Kidney epithelial cell (primary cell): ENCODE data around the gene KCNMA1. TPM values are rescaled to one million over a fixed set of nuclear protein-coding genes. Genes with fewer than 3 reads are reported as not detected.

Experiments used
- DNase-seq: peaks from one replicate; pipeline ENCODE4 v3.0.0-alpha.2; 2010; ENCODE audit warnings: low read depth
- H3K27me3 ChIP-seq: 2 replicates; pipeline ENCODE4 v1.6.0; 2011; ENCODE audit warnings: low read length; ENCODE audit not compliant: control insufficient read depth, insufficient read depth
- H3K36me3 ChIP-seq: 2 replicates; pipeline ENCODE4 v1.5.1; 2011; ENCODE audit warnings: low read length; ENCODE audit not compliant: control insufficient read depth, insufficient read depth
- H3K4me3 ChIP-seq: 2 replicates; pipeline ENCODE4 v1.5.1; 2011; ENCODE audit warnings: low read depth, mild to moderate bottlenecking, control low read depth, low read length
- CTCF ChIP-seq: IDR thresholded peaks from 2 replicates; pipeline ENCODE4 v1.5.1; 2011; ENCODE audit warnings: mild to moderate bottlenecking, moderate library complexity, low read length, control low read depth, inconsistent platforms; ENCODE audit not compliant: insufficient read depth, poor library complexity, severe bottlenecking
- total RNA-seq: library from RNA; depleted of rRNA; stranded (reverse); fragments of >200 nt; gene quantifications from 2 replicates; pipeline ENCODE4 v1.2.3, GENCODE V29; 2015

KCNMA1 gene
- total RNA-seq, 1 donor from 2014 or later, result 18.9 TPM

- Histone ChIP-seq H3K4me3 (no peak overlapping the region), H3K27me3 (no peaks in the 10 kb centered on the region), H3K36me3 (no peaks in the 10 kb centered on the region)
- no peak for TF ChIP-seq CTCF
- DNase-seq, result no peak
These were observed 642.6 kb downstream of the KCNMA1 start for GRCh38 chr10:76995023-76995422.

- DNase-seq, result no peak
These were observed 644.4 kb downstream of the KCNMA1 start for GRCh38 chr10:76993213-76993612.

DNA sequence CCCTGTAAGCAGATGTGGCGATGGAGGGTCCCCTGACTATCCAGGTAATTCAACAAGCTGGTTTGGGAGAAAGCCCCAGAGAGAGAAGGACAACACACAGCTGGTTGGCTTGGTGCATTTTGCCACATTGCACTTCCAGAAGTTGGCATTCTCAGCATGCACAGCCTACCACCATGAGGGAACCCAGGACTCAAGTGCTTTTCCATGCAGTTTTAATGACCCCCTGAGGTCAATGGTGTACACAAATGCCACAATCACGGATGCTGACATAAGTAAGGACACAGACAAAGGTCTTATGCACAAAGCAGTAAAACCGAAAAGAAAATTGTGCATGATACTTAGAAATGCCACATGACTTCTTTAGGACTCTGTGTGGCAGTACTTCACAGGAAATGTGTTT lies 645.1 kb downstream of the KCNMA1 start:
- Histone ChIP-seq H3K4me3 (no peak overlapping the region), H3K36me3 (no peaks in the 10 kb centered on the region), H3K27me3 (no peaks in the 10 kb centered on the region)
- DNase-seq, result no peak
- no peak for TF ChIP-seq CTCF

More at GRCh38 chr10:76993213-76993612, 644.4 kb downstream of the KCNMA1 start:
- no peaks in the 10 kb centered on the region for H3K36me3 ChIP-seq
- H3K4me3 ChIP-seq, result no peak overlapping the region
- no peak for TF ChIP-seq CTCF
- H3K27me3 ChIP-seq, result no peaks in the 10 kb centered on the region

DNA sequence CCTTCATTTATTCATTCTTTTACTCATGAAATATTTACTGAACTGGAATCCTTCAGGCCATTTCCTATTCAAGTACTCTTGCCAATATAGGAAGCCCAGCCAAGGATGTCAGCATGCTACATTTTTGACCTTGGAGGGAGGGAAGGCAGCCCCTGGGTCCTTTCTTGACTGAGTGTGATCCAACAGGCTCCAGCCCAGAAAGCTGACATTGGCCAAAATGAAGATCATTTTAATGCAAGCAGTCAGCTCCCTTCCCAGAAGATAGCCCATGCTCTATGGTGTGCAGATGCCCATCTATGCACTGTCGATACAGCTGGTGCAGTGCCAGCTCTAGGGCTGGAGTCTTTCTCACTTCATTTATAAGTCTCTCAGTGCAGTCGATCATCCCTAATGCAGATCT lies 646.0 kb downstream of the KCNMA1 start:
- no peaks in the 10 kb centered on the region for H3K27me3 ChIP-seq
- no peak for DNase-seq
- TF ChIP-seq CTCF, result no peak

GRCh38 chr10:76990561-76990960 lies 647.0 kb downstream of the KCNMA1 start:
- DNase-seq, result no peak
- Histone ChIP-seq H3K4me3 (no peak overlapping the region), H3K36me3 (no peaks in the 10 kb centered on the region), H3K27me3 (no peaks in the 10 kb centered on the region)
- TF ChIP-seq CTCF, result no peak

More for the DNA sequence above, 646.0 kb downstream of the KCNMA1 start:
- Histone ChIP-seq H3K4me3 (no peak overlapping the region), H3K36me3 (no peaks in the 10 kb centered on the region)
